ENCODE data around the gene CNTF.

Gene CNTF

DNA sequence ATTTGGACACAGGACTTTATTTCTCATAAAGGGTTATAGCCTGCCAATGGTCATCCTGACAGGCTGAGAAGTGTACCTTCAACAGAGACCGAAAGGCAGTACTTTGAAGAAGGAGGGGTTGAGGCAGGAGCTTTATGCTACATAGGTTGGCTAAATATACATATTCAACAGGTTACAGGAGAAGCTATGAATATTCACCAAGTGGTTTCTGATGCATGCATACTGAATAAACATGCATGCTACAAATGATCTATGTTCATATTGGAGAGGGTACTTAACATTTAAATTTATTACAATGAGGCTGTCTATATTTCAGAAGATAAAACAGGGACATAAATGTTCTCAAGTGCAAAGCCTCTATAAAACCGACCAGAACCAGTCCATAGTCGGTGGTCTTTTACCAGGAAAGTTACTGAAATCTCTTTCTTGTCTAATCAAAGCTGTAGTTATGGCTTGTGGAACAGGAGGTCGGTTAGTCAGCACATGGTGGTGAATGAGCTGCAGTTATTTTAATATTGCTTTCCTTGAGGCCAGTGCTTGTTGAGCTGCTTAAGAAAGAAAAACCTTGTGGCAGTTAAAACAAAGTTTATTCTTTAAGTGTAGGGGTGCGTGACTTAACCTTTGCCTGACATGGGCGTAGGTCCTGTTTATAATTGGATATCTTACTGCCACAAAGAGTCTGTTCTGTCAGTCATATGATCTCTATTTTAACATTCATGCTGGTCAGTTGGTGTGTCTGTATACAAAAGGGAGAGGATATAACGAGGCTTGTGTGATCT, 19.5 kb downstream of the CNTF start:
- no peak for DNase-seq (ENCODE audit: low read depth, low spot score)

DNA sequence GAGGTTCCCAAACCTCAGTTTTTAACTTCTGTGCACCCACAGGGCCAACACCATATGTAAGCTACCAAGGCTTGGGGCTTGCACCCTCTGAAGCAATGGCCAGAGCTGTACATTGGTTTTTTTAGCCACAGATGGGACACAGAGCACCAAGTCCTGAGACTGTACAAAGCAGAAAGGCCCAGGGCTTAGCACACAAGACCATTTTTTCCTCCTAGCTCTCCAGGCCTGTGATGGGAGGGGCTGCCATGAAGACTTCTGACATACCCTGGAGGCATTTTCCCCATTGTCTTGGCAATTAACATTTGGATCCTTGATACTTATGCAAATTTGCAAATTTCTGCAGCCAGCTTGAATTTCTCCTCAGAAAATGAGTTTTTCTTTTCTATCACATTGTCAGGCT, 23.4 kb downstream of the CNTF start:
- DNase-seq (ENCODE audit: low read depth, low spot score), result no peak

DNA sequence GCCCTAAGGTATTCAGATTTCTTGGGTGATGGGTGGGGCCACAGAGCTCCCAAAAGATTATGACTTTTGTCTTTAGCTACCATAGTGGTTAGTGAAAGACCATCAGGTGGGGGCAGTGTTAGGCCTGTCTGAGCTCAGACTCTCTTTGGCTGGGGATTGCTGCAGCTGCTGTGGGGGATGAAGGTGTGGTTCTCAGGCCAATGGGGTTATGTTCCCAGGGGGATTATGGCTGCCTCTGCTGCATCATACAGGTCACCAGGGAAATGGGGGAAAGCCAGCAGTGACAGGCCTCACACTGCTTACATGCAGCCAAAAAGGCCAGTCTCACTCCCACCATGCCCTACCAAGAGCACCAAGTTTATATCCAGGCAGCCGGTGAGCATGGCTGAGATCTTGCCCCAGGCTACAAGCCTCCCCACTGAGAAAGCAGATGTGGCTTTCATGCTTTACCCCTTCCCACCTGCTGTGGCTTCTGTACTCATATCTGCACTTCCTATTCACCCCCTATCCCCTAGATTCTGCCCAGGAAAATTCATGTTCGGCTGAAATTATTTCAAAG, 24.8 kb downstream of the CNTF start:
- no peak for DNase-seq (ENCODE audit: low read depth, low spot score)

DNA sequence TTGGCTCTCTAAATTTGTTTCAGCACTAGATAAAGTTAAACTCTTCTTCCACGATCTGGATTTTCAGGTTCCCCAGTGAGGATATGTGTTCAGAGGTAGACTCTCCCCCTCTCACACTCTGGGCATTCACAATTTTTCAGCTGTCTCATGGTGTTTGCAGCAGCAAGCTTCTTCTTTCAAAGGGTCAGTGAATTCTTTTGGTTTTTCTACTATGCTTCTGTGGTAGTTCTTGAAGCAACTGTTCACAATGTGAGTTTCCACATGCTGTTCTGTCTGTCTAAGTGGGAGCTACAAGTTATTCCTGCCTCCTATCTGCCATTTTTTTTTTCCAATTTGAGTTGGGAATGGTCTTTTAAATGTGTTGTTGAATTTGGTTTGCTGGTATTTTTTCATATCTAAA, 25.4 kb downstream of the CNTF start:
- no peak for DNase-seq (ENCODE audit: low read depth, low spot score)

DNA sequence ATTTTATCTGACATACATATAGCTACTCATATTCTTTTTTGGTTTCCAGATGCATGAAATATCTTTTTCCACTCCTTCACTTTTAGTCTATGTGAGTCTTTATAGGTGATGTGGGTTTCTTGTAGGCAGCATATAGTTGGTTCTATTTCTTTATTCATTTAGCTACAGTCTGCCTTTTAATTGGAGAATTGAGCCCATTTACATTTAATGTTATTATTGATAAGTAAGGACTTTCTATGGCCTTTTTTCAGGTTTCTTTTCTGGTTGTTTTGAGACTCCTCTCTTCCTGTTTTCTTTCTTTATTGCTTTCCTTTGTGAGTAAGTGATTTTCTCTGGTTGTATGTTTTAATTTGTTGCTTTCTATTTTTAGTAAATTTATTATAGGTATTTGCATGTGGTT, 27.2 kb downstream of the CNTF start:
- no peak for DNase-seq (ENCODE audit: low read depth, low spot score)

DNA sequence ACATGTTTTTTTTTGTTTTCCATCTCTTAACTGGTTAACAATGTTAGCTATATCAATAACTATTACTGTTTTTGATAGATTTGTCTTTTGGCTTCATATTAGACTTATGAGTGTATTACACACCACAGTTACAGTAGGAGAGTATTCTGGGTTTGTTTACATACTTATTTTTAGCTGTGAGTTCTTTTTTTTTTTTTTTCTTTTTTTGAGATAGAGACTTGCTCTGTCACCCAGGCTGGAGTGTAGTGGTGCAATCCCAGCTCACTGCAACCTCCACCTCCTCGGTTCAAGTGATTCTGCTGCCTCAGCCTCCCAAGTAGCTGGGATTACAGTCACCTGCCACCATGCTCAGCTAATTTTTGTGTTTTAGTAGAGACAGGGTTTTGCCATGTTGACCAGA, 28.0 kb downstream of the CNTF start:
- DNase-seq (ENCODE audit: low read depth, low spot score), result no peak

DNA sequence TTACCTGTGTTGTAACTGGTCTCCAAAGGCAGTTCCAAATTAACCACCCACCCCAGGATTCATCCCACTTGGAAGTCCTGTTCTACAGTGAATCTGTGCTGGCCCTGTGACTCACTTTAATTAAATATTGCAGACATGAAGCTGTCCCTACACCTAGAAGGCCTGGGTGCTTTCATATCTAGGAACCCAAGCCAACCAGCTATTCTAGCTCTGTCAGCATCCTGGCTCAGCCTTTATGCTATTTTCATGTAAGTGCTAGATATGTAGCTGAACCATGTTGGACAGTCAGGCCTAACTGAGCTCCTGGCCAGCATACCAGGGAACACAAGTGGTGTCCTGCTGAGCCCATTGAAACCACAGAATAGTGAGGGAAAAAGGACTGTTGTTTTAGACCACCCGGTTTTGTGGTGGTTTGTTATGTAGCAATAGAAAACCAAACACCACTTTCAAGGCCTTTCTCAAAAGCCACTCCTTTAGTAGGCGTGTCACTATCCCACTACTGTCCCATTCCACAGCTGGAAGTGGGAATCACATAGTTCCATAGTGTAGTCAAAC, 30.3 kb downstream of the CNTF start:
- DNase-seq (ENCODE audit: low read depth, low spot score), result no peak

DNA sequence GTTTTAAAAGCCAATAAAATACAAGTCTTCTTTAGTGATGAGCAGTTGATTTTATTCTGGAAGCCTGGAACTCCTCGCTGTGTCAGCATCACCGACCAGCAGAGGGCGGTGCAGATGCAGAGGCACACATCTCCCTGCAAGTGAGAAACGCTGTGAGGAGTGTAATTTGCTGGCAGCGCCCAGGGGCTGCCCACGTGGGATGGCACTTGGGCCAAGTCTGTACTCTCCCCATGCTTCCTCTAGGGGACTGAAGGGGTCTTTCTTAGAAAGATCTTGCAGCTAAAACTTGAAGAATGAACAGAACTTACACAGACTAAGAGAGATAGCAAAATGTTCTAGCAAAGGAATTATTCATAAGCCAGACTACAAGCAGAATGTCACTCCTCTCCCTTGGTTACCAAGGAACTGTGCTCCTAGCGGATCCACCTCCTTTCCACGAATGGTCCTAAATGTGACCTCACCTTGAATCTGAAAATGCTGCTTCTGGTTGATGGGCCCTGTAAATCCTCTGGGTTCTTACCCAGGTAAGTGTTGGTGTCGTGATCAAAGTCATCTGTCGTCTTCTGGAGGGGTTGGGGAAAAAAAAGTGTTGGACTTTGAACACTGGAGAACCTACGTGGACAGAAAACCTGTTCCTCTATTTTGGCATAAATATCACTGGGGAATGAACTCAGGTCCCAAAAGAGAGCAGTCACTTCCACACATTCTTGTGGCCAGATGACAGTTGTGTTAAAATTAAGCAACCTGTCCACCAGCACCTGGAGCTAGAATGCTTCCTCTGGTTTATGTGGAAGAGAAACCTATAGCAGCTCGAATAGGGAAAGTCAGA, 31.8 kb downstream of the CNTF start:
- peak; percentile 90 for DNase-seq (ENCODE audit: low read depth, low spot score)

DNA sequence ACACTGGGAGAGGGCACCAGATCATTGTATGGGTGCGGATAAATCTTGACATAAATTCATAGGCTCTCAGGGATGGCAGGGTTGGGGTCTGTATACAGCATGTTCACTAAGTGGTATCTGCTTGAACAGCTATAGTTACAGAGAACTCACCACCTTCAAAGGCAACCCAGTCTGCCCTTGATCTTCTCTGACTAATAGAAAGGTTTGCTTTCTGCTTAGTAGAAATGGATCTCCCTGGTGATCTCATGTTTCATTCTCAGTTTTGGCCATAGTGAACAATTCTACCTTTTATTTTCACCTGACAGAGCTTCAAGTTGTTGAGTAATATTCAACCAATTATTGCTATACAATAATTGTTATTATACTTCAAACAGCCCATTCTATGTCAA, 32.4 kb downstream of the CNTF start:
- DNase-seq (ENCODE audit: low read depth, low spot score), result no peak

DNA sequence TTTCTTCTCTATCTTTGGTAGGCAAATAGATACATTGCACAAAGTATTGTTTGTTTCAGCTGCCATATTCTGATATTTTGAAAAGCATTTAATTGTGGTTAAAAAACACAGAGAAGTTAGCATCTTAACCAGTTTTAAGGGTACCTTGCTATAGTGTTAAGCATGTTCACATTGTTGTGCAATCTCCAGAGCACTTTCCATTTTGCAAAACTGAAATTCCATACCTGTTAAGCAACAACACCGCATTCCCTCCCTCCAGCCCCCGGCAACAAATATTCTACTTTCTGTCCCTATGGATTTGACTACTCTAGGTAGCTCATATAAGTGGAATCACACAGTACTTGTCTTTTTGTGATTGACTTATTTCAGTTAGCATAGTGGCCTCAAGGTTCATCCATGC, 33.9 kb downstream of the CNTF start:
- no peak for DNase-seq (ENCODE audit: low read depth, low spot score)

DNA sequence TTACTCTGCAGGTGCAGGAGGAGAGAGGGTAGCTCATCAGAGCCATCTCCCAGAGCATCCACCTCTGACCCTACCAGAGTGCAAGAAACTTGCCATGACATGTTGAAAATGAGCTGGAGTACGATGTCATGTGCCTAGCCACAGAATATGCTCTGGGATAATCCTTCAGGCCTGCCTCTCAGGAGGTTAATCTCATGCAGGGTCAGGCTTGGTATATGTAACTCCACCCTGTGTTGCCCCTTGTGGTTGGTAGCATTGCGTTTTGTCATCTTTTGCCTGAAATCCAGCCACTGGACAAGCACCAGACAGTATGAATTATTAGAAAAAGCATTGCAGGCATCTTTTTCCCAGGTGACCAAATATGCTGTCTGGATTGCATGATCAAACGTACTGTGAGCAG, 36.2 kb downstream of the CNTF start:
- no peak for DNase-seq (ENCODE audit: low read depth, low spot score)

DNA sequence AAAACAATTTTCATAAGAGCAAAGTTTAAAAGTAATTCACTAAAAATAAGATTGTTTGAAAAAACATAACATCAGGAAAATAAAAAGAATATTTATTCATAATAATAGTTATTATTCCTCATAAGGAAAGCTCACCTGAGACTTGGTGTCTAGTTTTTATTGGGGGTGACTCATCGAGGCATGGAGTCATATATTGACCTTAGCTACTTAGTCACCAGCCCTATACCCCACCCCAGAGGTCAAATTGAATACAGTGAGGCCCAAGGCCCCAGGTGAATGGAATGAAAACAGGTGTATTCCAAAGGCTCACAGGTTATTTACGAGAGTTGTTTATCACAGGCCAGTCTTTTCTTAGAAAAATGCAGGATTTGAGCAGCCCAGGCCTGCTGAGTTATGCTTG, 36.9 kb downstream of the CNTF start:
- DNase-seq (ENCODE audit: low read depth, low spot score), result no peak

DNA sequence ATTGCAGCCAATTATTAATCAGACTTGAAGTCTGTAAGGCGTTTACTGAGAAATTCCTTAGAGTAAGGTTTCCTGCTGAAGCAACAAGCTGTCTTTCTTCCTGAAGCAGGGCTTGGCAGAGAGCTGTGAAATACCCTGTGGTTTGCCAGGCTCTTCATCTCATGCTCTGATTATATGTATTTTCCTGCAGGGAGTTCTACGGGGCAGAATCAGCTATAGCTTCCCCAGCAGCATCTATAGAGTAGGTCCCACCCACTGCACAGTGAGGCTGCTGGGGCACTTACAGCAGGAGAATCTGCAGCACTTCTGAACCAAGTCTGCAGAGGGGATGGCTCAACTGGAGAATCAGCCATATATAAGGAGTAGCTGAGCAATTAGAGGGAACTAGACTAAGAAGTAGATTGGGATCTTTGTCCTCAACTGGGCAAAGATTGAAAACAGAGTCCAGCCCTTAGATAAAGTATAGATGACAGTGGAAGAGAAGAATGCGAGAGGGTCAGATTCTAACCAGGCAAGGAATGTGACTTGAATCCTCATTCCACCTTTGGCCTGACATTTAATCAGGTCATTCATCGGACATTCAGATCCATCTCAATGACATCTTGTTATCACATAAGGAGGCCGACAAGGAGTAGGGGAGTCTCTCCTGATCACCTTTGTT, 37.6 kb downstream of the CNTF start:
- no peak for DNase-seq (ENCODE audit: low read depth, low spot score)

DNA sequence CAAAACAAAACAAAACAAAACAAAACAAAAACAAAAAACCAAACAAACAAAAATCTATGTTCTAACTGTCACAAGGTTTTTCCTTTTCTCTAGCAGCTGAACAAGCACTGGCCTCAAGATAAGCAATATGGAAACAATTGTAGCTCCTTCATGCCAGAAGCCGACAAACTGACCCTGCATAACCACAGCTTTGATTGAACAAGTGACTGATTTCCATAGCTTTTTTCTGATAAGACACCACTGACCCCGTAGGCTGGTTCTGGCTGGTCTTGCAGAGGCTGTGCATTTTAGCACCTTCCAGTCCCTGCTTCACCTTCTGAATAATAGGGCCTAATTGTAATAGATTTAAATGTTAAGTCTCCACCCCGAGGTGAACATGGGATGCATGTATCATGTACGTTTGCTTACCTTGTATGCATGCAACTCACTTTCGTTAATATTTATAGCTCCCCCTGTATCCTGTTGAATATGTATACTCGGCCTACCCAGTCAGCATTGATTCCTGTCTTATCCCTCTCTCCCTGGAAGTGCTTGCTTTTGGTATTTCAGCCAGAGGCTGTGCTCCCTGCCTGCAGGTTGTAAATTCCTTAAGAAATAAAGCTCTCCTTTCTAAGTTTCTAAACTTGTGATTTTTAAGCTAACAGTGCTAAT, 49.6 kb downstream of the CNTF start:
- DNase-seq (ENCODE audit: low read depth, low spot score), result no peak

DNA sequence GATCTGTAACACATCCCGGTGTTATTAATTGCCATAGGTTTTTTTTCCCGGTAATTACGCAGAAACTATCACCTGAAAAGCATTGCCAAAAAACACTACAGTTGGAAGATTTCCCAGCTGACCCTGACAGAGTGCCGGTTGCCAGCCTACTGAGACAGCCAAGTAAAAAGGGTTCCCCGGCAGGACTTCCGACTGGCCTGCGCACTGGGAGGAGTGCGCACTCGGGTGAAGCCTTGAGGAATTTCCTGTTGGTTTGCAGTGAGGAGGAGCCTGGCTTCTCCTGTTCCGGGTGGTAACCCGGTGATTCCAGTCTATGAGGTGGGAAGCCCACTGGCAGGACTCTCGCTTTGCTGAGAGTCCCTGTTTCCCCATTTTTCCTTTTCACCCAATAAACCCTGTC, 52.1 kb downstream of the CNTF start:
- DNase-seq (ENCODE audit: low read depth, low spot score), result no peak
